ENCODE results near the gene SMIM3. TPM values are rescaled to one million over a fixed set of nuclear protein-coding genes. Genes with fewer than 3 reads are reported as not detected.

The SMIM3 gene
- total and polyA plus RNA-seq, 2 of the 13 experiments (the other 11 are each of a cell fraction or from before 2014, with no cell fraction given): 11.6 to 96.7 TPM

DNA sequence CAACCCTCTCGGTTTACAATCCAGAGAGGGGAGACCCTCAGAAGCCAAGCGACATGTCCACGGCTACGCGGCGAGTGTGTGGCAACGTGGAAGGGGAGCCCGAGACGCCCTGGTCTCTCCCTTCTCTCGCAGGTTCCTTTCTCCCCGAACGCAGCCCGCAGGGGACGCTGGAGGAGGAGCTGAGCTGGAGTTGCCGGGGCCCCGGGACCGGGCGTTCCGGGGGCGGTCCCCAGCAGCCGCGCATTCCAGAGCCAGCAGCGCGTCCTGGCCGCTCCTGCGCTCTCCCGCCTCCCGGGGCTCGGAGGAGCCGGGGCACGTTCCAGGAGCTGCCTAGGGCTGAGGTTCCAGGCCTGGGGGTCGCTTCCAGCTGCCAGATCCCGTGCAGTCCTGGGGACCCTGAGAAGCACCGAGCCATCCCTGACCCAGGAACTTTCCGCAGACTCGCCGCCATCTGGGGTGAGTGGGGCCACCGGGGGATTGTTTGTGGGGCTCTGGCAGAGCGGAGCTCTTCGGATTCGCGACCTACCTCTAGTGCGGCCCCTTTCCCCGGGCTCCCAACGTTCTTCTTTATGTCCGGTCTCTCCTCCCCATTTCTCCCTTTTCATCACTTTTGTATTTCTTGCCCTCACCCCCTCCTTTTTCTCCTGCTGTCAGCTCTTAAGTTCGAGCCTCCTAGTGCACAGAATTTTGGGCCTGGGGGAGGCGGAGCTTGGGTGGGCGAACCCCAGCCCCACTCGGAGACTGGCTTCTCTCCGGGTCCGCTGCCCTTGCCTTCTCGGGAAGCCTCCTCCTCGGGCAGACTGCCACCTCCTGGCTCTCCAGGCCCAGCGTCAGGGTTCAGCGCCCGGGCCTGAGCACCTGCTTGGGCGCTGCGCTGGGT is at the start of gene SMIM3 (continued):
- TF ChIP-seq GABPB1 (CRISPR knock-in tag; IDR thresholded peaks at IDR 0.05) (peak; percentile 80), MEIS1 (CRISPR knock-in tag; IDR thresholded peaks at IDR 0.05; ENCODE audit: borderline replicate concordance) (0 out of 2 replicates have a peak, but pooled peaks have one; percentile 35), STAG1 (CRISPR knock-in tag; IDR thresholded peaks at IDR 0.05) (peak; percentile 60), HNF1A (IDR thresholded peaks at IDR 0.05; ENCODE audit: low read depth) (no peak), HNF1A (CRISPR knock-in tag; IDR thresholded peaks at IDR 0.05; ENCODE audit: borderline replicate concordance) (0 out of 2 replicates have a peak, but pooled peaks have one; percentile 1), ZNF639 (CRISPR knock-in tag; conservative IDR thresholded peaks at IDR 0.05) (peak; percentile 51), ZNF234 (CRISPR knock-in tag; conservative IDR thresholded peaks at IDR 0.05) (no peak), PHF20 (CRISPR knock-in tag; IDR thresholded peaks at IDR 0.05) (peak; percentile 12), YEATS4 (CRISPR knock-in tag; IDR thresholded peaks at IDR 0.05; ENCODE audit: borderline replicate concordance) (peak; percentile 52), THAP11 (CRISPR knock-in tag; IDR thresholded peaks at IDR 0.05) (peak; percentile 49; the same call in 1 of the 2 replicates), ZNF850 (CRISPR knock-in tag; conservative IDR thresholded peaks at IDR 0.05) (0 out of 2 replicates have a peak, but pooled peaks have one; percentile 77), RFX5 (IDR thresholded peaks at IDR 0.05; ENCODE audit: low read depth, low read length) (no peak), ZNF503 (CRISPR knock-in tag; IDR thresholded peaks at IDR 0.05) (0 out of 2 replicates have a peak, but pooled peaks have one; percentile 26)
- TF ChIP-seq, protein P1, sequence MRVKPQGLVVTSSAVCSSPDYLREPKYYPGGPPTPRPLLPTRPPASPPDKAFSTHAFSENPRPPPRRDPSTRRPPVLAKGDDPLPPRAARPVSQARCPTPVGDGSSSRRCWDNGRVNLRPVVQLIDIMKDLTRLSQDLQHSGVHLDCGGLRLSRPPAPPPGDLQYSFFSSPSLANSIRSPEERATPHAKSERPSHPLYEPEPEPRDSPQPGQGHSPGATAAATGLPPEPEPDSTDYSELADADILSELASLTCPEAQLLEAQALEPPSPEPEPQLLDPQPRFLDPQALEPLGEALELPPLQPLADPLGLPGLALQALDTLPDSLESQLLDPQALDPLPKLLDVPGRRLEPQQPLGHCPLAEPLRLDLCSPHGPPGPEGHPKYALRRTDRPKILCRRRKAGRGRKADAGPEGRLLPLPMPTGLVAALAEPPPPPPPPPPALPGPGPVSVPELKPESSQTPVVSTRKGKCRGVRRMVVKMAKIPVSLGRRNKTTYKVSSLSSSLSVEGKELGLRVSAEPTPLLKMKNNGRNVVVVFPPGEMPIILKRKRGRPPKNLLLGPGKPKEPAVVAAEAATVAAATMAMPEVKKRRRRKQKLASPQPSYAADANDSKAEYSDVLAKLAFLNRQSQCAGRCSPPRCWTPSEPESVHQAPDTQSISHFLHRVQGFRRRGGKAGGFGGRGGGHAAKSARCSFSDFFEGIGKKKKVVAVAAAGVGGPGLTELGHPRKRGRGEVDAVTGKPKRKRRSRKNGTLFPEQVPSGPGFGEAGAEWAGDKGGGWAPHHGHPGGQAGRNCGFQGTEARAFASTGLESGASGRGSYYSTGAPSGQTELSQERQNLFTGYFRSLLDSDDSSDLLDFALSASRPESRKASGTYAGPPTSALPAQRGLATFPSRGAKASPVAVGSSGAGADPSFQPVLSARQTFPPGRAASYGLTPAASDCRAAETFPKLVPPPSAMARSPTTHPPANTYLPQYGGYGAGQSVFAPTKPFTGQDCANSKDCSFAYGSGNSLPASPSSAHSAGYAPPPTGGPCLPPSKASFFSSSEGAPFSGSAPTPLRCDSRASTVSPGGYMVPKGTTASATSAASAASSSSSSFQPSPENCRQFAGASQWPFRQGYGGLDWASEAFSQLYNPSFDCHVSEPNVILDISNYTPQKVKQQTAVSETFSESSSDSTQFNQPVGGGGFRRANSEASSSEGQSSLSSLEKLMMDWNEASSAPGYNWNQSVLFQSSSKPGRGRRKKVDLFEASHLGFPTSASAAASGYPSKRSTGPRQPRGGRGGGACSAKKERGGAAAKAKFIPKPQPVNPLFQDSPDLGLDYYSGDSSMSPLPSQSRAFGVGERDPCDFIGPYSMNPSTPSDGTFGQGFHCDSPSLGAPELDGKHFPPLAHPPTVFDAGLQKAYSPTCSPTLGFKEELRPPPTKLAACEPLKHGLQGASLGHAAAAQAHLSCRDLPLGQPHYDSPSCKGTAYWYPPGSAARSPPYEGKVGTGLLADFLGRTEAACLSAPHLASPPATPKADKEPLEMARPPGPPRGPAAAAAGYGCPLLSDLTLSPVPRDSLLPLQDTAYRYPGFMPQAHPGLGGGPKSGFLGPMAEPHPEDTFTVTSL (CRISPR knock-in tag; IDR thresholded peaks at IDR 0.05; ENCODE audit: borderline replicate concordance): peak; percentile 46; the same call in 1 of the 2 replicates

All from HepG2 (cell line).